Large intestine (tissue), 3 donors: ENCODE results near the gene PDZK1. TPM values are rescaled to one million over a fixed set of nuclear protein-coding genes. Genes with fewer than 3 reads are reported as not detected.
A peak's percentile ranks its signal among the peaks of the same experiment; 100 is the strongest.
"Not testable (repeated sequence)": the region's sequence is repeated elsewhere in the genome, so short reads cannot be mapped to it uniquely, and the experiment has no call there.

Source experiments
- DNase-seq, 2 donors: peaks; one replicate each; pipeline versions ENCODE4 v3.0.0 to v3.0.0-alpha.2; 2013
- H3K27ac ChIP-seq: one replicate; pipeline ENCODE4 v1.5.1; 2013; ENCODE audit warnings: low read length
- H3K27me3 ChIP-seq: 2 replicates; pipeline ENCODE4 v1.6.1; 2013; ENCODE audit warnings: low read length; ENCODE audit not compliant: control insufficient read depth, insufficient read depth
- H3K36me3 ChIP-seq: 2 replicates; pipeline ENCODE4 v1.6.1; 2013; ENCODE audit warnings: low read length; ENCODE audit not compliant: control insufficient read depth, insufficient read depth
- H3K4me1 ChIP-seq: one replicate; pipeline ENCODE4 v1.6.1; 2013; ENCODE audit warnings: low read length; ENCODE audit not compliant: control insufficient read depth, insufficient read depth
- H3K4me3 ChIP-seq: one replicate; pipeline ENCODE4 v1.5.1; 2013; ENCODE audit warnings: low read length
- H3K9me3 ChIP-seq: one replicate; pipeline ENCODE4 v1.6.1; 2013; ENCODE audit warnings: mild to moderate bottlenecking, low read depth, low read length, moderate library complexity; ENCODE audit not compliant: control insufficient read depth
- WGBS: methylation state at CpG from one replicate; pipeline ENCODE4 v1.1.5; 2013; ENCODE audit warnings: low lambda C conversion rate; ENCODE audit not compliant: insufficient coverage; 5-methylcytosine and 5-hydroxymethylcytosine counted together
- polyA plus RNA-seq: library from polyadenylated mRNA; unstranded; fragments of 120-200 nt; gene quantifications from one replicate; pipeline ENCODE4 v1.2.1, GENCODE V29; 2013

Gene PDZK1
- polyA plus RNA-seq, 1 donor: 62.3 TPM

DNA sequence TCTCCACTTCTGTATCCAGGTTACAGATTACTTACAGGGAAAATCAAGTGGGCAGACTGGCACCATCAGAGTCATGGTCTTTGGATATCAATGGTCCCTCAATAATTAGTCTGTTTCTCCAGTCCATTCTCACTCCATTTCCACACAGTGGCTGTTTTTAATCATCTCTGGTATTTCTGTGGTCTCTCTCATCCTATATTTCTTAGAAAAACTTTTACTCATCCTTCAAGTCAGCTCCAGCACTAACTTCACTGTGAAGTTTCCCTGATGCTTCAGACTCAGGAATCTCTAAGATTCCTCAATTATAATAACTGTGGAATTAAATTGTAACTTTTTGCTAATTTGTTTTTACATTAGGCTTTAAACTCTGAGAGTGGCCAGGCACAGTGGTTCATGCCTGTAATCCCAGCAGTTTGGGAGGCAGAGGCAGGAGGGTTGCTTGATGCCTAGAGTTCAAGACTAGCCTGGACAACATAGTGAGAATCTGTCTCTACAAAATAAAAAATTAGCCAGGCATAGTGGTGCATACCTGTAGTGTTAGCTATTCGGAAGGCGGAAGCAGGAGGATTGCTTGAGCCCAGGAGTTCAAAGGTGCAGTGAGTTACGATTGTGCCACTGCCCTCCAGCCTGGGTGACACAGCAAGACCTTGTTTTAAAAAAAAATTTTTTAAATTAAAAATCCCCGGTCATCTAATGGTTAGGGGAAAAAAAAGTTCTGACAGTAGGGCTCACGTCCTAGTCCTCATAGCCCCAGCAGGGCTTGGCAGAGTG, 22.7 kb upstream of the PDZK1 start:
- Histone ChIP-seq H3K4me3 (no peak overlapping the region), H3K27ac (no peak overlapping the region), H3K9me3 (no peaks in the 10 kb centered on the region), H3K4me1 (no peaks in the 10 kb centered on the region), H3K27me3 (no peaks in the 10 kb centered on the region), H3K36me3 (no peaks in the 10 kb centered on the region)
- 60% methylated on average over 1 of the region's 5 CpGs for WGBS
- peak in 1 of 2 donors; percentile 39 for DNase-seq

DNA sequence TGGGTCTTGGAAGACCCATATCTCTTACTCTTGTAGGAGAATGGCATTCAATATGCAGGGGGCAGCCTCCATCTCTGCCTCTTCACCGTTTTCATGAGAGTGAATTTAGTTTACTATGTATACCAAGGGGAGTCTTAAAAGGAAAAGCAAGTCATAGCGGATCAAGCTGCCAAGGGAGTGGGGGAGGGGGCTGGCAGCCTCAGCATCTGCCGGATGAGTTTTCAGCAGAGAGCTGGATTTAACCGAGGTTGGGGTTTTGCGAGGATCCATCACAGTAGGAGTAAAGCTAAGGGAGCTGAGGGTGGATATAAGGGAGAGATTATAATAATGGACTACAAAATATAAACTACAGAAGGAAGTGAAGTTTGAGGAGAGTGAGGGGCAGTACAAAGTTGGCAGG, 22.0 kb upstream of the PDZK1 start:
- WGBS: no CpG with 5 or more reads among the region's 5 CpGs
- no peak overlapping the region for H3K4me3 ChIP-seq
- DNase-seq: no peak
- no peaks in the 10 kb centered on the region for H3K27me3 ChIP-seq
- no peaks in the 10 kb centered on the region for H3K4me1 ChIP-seq
- H3K27ac ChIP-seq: no peak overlapping the region
- no peaks in the 10 kb centered on the region for H3K36me3 ChIP-seq
- no peaks in the 10 kb centered on the region for H3K9me3 ChIP-seq

DNA sequence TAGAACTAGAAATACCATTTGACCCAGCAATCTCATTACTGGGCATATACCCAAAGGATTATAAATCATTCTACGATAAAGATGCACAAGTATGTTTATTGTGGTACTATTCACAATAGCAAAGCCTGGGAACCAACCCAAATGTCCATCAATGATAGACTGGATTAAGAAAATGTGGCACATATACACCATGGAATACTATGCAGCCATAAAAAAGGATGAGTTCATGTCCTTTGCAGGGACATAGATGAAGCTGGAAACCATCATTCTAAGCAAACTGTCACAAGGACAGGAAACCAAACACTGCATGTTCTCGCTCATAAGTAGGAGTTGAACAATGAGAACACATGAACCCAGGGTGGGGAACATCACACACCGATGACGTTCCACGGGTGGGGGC, 19.0 kb upstream of the PDZK1 start:
- not testable (repeated sequence) for H3K27me3 ChIP-seq, H3K9me3 ChIP-seq, H3K4me3 ChIP-seq, H3K27ac ChIP-seq, DNase-seq, H3K36me3 ChIP-seq, H3K4me1 ChIP-seq
- WGBS: no CpG with 5 or more reads among the region's 5 CpGs

DNA sequence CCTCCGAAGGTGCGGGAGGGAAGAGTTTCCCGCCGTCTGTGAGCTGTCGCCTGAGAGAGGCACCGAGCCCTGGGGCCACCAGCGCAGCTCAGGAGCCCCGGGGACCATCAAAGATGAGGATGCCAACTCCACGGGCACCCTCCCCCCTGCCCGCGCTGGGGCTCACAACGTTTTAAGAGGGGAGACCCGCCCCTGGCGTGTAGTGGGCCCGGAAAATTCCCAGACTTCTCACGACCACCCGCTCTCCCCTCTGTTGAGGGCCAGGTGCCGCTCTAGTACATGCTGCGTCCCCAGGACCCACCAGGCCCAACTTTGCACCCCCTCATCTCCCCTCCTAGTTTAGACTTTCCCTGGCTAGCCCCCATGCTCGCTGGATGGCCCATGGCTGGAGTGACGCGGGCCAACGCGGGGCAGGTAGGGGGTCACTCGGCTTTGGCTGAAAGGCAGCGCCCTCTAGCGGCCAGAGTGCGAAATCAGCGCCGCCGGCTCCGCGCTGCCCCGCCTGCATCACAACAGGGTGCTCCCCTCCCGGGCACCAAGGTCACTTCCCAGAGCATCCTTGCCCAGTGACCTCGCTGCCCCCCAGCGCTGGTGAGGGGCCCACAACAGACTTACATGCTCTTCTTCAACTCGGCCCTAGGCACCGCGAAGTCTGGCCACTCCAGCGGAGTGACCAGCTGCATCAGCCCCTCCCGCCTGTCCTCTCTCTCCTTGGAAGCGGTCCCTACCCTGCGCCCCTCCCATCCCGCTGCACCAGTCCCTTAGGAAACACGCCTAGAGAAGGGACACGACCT, 13.9 kb upstream of the PDZK1 start:
- H3K36me3 ChIP-seq: no peaks in the 10 kb centered on the region
- H3K27ac ChIP-seq: no peak overlapping the region
- peaks cover 11% of the 10 kb centered on the region for H3K4me1 ChIP-seq
- H3K9me3 ChIP-seq: no peaks in the 10 kb centered on the region
- peak in 1 of 2 donors; percentile 48 for DNase-seq
- H3K27me3 ChIP-seq: peaks cover 4% of the 10 kb centered on the region
- WGBS: 0% methylated on average over 1 of the region's 47 CpGs
- H3K4me3 ChIP-seq: peak overlapping the region; percentile 28

DNA sequence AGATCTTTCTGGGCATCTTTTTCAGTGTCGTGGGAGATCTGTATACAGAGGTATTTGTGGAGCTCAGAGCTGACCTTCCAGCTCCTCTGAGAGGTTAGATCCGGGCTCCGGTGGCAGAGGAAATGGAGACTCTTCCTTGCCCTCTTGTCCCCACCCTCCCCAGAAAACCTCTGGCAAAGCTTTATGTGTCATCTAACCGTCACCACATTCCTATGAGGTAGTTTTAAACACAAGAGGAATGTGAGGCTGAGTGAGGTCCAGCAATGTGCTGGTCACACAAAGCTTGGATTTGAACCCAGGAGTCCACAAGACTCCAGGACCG, 13.3 kb upstream of the PDZK1 start:
- Histone ChIP-seq H3K4me1 (peaks cover 16% of the 10 kb centered on the region), H3K9me3 (no peaks in the 10 kb centered on the region), H3K27ac (no peak overlapping the region), H3K4me3 (no peak overlapping the region), H3K36me3 (no peaks in the 10 kb centered on the region), H3K27me3 (peaks cover 4% of the 10 kb centered on the region)
- no peak for DNase-seq
- no CpG with 5 or more reads among the region's 5 CpGs for WGBS

DNA sequence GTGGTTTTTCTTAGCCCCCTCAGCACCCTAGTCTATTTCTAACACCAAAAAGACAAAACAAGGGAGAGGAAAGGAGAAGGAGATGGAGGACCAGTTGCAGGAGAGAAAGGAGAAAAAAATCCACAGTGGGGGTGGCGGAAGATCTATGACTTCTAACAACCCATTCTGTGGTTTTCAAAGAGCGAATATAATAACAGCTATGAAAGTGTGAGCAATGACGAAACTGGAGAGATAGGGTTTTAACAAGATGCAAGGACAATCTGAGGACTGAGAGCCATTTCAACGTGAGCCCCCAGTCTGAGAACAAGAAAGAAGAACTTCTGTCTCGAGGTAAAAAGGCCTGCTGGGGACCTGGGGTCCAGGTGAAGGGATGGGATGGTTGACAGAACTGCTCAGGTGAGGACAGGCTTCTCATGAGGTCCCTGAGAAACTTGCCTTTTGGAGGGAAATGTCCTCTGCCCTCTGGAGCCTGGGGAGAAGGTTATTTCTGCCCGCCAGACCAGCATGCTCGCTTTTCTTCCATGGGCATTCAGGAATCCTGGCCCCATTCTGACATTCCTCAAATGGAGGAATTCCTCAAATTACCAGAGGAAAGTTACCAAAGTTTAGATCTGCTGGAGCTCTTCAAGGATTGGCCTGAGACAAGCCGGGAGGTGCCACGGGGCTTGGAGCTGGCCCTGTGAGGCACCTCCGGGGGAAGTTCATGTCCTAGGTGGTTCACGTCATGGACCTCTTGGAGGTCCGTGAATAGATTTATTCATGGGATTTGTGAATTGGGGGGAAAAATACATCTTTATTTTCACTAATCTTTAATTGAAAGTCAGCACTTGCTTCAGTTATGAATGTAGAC, 12.3 kb upstream of the PDZK1 start, which contains the start of gene CD160:
Gene CD160 (plus strand): TSS at position 270 of the 850 bp plus-strand sequence. CDS start 8,829 bp downstream, outside the sequence.
- Histone ChIP-seq H3K36me3 (no peaks in the 10 kb centered on the region), H3K27ac (no peak within 1 kb of the TSS), H3K9me3 (no peaks in the 10 kb centered on the region), H3K4me3 (no peak within 1 kb of the TSS), H3K27me3 (peaks cover 4% of the 10 kb centered on the region), H3K4me1 (peaks cover 20% of the 10 kb centered on the region)
- DNase-seq: no peak
- WGBS: 100% methylated on average over 1 of the region's 12 CpGs

DNA sequence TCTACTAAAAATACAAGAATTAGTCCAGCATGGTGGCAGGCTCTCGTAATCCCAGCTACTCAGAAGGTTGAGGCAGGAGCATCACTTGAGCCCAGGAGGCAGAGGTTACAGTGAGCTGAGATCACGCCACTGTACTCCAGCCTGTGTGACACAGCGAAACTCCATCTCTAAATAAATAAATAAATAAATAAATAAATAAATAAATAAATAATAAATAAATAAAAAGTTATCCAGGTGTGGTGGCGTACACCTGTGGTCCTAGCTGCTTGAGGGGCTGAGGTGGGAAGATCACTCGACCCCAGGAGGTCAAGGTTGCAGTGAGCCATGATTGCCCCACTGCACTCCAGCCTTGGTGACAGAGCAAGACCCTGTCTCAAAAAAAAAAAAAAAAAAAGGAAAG, 11.3 kb upstream of the PDZK1 start:
- not testable (repeated sequence) for H3K36me3 ChIP-seq, H3K9me3 ChIP-seq, H3K27me3 ChIP-seq, DNase-seq, H3K4me3 ChIP-seq, H3K27ac ChIP-seq
- peaks cover 25% of the 10 kb centered on the region for H3K4me1 ChIP-seq
- no CpG with 5 or more reads among the region's 5 CpGs for WGBS

DNA sequence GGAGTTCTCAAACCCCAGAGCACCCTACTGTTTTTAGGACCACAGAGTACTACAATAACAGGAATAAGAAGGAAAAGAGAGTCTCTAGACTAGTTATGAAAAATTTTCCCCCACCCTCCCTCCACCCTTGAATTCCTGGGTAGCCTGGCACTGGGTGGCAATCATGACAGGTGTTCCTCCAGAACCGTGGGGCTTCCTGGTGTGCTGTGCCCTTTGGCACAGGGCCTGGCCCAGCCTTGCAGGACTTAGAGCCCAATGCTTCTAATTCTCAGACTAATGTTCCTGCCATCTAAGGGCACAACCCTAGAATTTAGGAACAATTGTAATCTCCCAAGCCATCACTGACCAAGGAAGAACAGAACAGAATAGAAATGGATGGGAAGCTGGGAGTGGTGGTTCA, 10.7 kb upstream of the PDZK1 start:
- H3K4me3 ChIP-seq: no peak overlapping the region
- DNase-seq: no peak
- peaks cover 28% of the 10 kb centered on the region for H3K4me1 ChIP-seq
- peaks cover 4% of the 10 kb centered on the region for H3K27me3 ChIP-seq
- H3K9me3 ChIP-seq: no peaks in the 10 kb centered on the region
- WGBS: no CpG with 5 or more reads among the region's 1 CpG
- no peak overlapping the region for H3K27ac ChIP-seq
- no peaks in the 10 kb centered on the region for H3K36me3 ChIP-seq

DNA sequence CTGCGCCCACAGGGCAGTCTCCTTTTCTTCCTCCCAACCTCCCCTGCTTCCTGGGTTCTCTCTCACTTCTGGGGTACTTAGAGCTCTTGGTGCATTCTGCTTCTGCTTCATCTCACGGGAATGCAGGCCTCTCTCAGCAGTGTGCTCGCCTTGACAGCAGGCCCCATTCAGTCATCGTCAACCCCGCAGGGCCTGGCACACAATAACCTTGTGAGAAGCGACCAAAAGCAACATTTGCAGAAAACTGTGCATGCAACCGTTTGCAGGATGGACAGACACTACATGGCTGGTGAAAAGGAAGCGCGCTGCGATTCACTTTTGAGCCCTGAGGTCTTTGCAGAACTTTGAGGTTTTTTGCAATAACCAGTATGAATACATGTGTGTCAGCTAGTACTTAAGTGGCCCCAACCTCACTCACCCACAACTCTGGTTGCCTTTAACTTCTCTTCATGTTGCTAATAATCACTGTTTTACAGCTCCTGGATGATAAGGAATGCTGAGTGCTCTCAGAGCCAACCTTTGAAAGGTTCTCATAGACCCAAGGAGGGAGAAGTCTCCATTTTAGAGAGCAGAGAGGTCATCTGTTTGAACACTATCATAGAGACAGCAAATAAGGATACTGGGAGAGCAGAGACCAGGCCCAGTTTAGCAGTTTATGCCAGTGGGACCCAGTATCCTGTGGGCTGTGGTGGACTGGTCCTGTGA, 9.6 kb upstream of the PDZK1 start:
- Histone ChIP-seq H3K36me3 (no peaks in the 10 kb centered on the region), H3K4me3 (no peak overlapping the region), H3K4me1 (peaks cover 30% of the 10 kb centered on the region), H3K9me3 (no peaks in the 10 kb centered on the region), H3K27me3 (peaks cover 4% of the 10 kb centered on the region), H3K27ac (no peak overlapping the region)
- WGBS: no CpG with 5 or more reads among the region's 10 CpGs
- peak in 1 of 2 donors; percentile 68 for DNase-seq
